ENCODE results near the gene PROX1.

DNA sequence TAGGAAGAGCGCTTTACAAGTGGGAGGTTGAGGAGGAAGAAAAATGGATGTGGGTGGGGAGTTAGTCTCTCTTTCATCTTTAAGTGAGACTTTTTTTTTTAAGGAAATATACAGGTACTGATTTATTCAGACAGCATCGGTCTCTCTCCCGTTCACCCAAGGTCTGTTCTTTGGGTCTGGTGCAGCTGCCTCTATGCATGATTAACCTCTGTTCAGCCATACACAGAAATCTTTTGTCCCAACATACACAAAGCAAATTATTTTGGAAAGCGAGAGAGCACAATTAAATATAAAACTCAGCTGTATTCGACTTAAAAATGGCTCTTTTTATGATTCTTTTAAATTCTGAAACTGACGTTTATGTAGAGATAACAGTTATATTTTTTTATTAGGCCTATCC, 11.0 kb downstream of the PROX1 start:
- no peak for TF ChIP-seq CTBP1 (IDR thresholded peaks at IDR 0.05; ENCODE audit: borderline replicate concordance)
- TF ChIP-seq HDGF (IDR thresholded peaks at IDR 0.05; ENCODE audit: borderline replicate concordance) = no peak
- no peak for TF ChIP-seq FOXA1 (IDR thresholded peaks at IDR 0.05)
- no peak for TF ChIP-seq SUZ12 (IDR thresholded peaks at IDR 0.05)
- TF ChIP-seq ARNT (IDR thresholded peaks at IDR 0.05) = no peak
- TF ChIP-seq ZNF384 (IDR thresholded peaks at IDR 0.05) = no peak
- TF ChIP-seq BHLHE40 (IDR thresholded peaks at IDR 0.05; ENCODE audit: borderline replicate concordance) = no peak
- TF ChIP-seq, protein P1, sequence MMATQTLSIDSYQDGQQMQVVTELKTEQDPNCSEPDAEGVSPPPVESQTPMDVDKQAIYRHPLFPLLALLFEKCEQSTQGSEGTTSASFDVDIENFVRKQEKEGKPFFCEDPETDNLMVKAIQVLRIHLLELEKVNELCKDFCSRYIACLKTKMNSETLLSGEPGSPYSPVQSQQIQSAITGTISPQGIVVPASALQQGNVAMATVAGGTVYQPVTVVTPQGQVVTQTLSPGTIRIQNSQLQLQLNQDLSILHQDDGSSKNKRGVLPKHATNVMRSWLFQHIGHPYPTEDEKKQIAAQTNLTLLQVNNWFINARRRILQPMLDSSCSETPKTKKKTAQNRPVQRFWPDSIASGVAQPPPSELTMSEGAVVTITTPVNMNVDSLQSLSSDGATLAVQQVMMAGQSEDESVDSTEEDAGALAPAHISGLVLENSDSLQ (IDR thresholded peaks at IDR 0.05) = no peak

Measured in HEK293T (cell line).